Mesendoderm (in vitro differentiated cells): ENCODE measurements around the gene AP3B2.

ENCODE experiments used
- DNase-seq: peaks from one replicate; pipeline ENCODE4 v3.0.0; 2013
- H2AK5ac ChIP-seq: 2 replicates; pipeline ENCODE4 v1.6.1; 2013; ENCODE audit warnings: low read length, inconsistent platforms
- H2BK120ac ChIP-seq: 2 replicates; pipeline ENCODE4 v1.6.1; 2013; ENCODE audit warnings: low read depth, mild to moderate bottlenecking, low read length, moderate library complexity, mixed read lengths
- H2BK15ac ChIP-seq: replicated peaks from 2 replicates; pipeline ENCODE4 v1.6.1; 2013; ENCODE audit warnings: low read depth, mild to moderate bottlenecking, moderate library complexity
- H2BK5ac ChIP-seq: 2 replicates; pipeline ENCODE4 v1.6.1; 2013; ENCODE audit warnings: low read length, inconsistent platforms
- H3K18ac ChIP-seq: 2 replicates; pipeline ENCODE4 v1.6.1; 2013; ENCODE audit warnings: mild to moderate bottlenecking, low read length, mixed read lengths
- H3K23ac ChIP-seq: one replicate; pipeline ENCODE4 v1.6.1; 2013; ENCODE audit warnings: low read length
- H3K27ac ChIP-seq: 2 replicates; pipeline ENCODE4 v1.5.1; 2013; ENCODE audit warnings: low read depth, mild to moderate bottlenecking, inconsistent platforms, low read length, moderate library complexity
- H3K27me3 ChIP-seq: 2 replicates; pipeline ENCODE4 v1.6.1; 2013; ENCODE audit warnings: low read length, control low read depth, mild to moderate bottlenecking, inconsistent platforms; ENCODE audit not compliant: insufficient read depth, poor library complexity
- H3K36me3 ChIP-seq: 2 replicates; pipeline ENCODE4 v1.6.1; 2013; ENCODE audit warnings: low read length, inconsistent platforms; ENCODE audit not compliant: control insufficient read depth, insufficient read depth
- H3K4ac ChIP-seq: one replicate; pipeline ENCODE4 v1.6.1; 2013; ENCODE audit warnings: low read depth, mild to moderate bottlenecking, low read length, moderate library complexity
- H3K4me1 ChIP-seq: 2 replicates; pipeline ENCODE4 v1.6.1; 2013; ENCODE audit warnings: low read depth, low read length, inconsistent platforms; ENCODE audit not compliant: control insufficient read depth
- H3K4me2 ChIP-seq: 2 replicates; pipeline ENCODE4 v1.6.1; 2013; ENCODE audit warnings: low read length
- H3K4me3 ChIP-seq: 2 replicates; pipeline ENCODE4 v1.5.1; 2013; ENCODE audit warnings: mild to moderate bottlenecking, low read length
- H3K56ac ChIP-seq: one replicate; pipeline ENCODE4 v1.6.1; 2013; ENCODE audit warnings: low read length
- H3K79me1 ChIP-seq: 2 replicates; pipeline ENCODE4 v1.6.1; 2013; ENCODE audit warnings: low read length, inconsistent platforms
- H3K79me2 ChIP-seq: 2 replicates; pipeline ENCODE4 v1.6.1; 2013; ENCODE audit warnings: mild to moderate bottlenecking, low read length; ENCODE audit not compliant: control insufficient read depth, insufficient read depth
- H3K9ac ChIP-seq: 2 replicates; pipeline ENCODE4 v1.6.1; 2013; ENCODE audit warnings: low read length, inconsistent platforms
- H4K5ac ChIP-seq: one replicate; pipeline ENCODE4 v1.6.1; 2013; ENCODE audit warnings: low read length
- H4K8ac ChIP-seq: one replicate; pipeline ENCODE4 v1.6.1; 2013; ENCODE audit warnings: low read depth, mild to moderate bottlenecking, control low read depth, low read length, moderate library complexity
- WGBS: extraction: QIAGEN DNeasy Blood & Tissue Kit; methylation state at CpG from one replicate; pipeline ENCODE4 v1.1.7; 2013; ENCODE audit warnings: low lambda C conversion rate, missing lambda C conversion rate; ENCODE audit not compliant: insufficient coverage; ENCODE audit errors: extremely low coverage; 5-methylcytosine and 5-hydroxymethylcytosine counted together

Gene AP3B2

DNA sequence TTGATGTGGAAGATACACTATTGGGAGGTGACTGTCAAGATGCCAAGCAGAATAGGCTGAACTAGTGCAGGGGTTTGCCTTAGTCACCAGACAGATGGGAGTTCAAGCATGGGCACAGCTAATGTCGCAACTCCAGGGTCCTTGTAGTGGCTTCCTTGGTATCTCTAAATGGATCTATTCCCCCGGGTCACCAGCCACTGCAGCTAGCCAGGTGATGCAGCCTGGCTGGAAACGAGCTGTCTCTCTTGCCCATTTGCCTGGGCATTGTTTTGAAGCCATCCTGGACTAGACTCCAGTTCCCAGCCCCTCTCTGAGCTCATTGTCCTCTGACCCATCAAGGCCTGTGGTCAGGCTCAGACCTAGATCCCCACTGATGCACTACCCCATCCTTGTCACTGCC, 54.1 kb downstream of the AP3B2 start:
- H3K27me3 ChIP-seq = no peaks in the 10 kb centered on the region
- DNase-seq = no peak
- no peaks in the 10 kb centered on the region for H3K36me3 ChIP-seq
- H3K79me2 ChIP-seq = no peaks in the 10 kb centered on the region
- H3K4me1 ChIP-seq = no peaks in the 10 kb centered on the region
- no peak overlapping the region for H3K27ac ChIP-seq
- no peak overlapping the region for H3K4me2 ChIP-seq
- H3K9ac ChIP-seq = no peak overlapping the region
- no peak overlapping the region for H3K56ac ChIP-seq
- no peak overlapping the region for H4K8ac ChIP-seq
- no peak overlapping the region for H4K5ac ChIP-seq
- H3K79me1 ChIP-seq = no peaks in the 10 kb centered on the region
- no CpG with 5 or more reads among the region's 3 CpGs for WGBS
- H3K18ac ChIP-seq = no peak overlapping the region
- H2BK15ac ChIP-seq = no peak overlapping the region
- H2BK5ac ChIP-seq = no peak overlapping the region
- H3K23ac ChIP-seq = no peak overlapping the region
- H3K4me3 ChIP-seq = no peak overlapping the region
- H2BK120ac ChIP-seq = no peak overlapping the region
- no peak overlapping the region for H3K4ac ChIP-seq
- H2AK5ac ChIP-seq = no peak overlapping the region

DNA sequence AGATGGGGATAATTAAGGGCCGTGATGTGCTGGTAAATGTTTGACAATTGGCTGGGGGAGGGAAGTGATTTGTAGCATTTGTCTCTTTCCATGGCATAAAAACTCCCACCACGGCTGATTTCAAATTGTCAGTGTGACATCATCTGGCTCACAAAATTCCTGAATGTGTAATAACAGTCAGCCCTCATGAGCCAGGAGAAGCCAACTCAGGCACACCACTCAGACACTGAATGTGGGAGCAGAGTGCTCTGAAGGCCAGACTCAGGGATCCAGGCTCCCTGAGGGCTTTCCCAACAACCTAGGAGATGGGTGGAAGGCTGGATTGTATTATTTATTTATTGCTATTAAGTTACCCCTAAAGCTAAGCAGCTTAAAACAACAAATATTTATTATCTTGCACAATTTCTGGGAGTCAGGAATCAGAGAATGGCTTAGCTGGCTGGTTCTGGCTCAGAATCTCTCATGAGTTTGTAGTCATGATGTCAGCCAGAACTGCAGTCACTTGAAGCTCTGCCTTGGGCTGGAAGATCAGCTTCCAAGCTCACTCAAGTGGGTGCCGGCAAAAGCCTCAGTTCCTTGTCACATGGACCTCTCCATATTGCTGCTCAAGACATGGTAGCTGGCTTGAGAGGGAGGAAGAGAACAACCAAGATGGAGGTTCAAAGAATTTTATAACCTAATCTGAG, 56.0 kb downstream of the AP3B2 start:
- H2BK5ac ChIP-seq = no peak overlapping the region
- H3K79me1 ChIP-seq = no peaks in the 10 kb centered on the region
- DNase-seq = no peak
- no peak overlapping the region for H4K5ac ChIP-seq
- no peak overlapping the region for H3K9ac ChIP-seq
- no peak overlapping the region for H3K4ac ChIP-seq
- H3K4me3 ChIP-seq = no peak overlapping the region
- no peak overlapping the region for H3K4me2 ChIP-seq
- no CpG with 5 or more reads among the region's 3 CpGs for WGBS
- H3K18ac ChIP-seq = no peak overlapping the region
- H3K56ac ChIP-seq = no peak overlapping the region
- no peaks in the 10 kb centered on the region for H3K4me1 ChIP-seq
- no peak overlapping the region for H2AK5ac ChIP-seq
- H3K23ac ChIP-seq = no peak overlapping the region
- no peak overlapping the region for H3K27ac ChIP-seq
- no peak overlapping the region for H2BK120ac ChIP-seq
- H3K79me2 ChIP-seq = no peaks in the 10 kb centered on the region
- no peaks in the 10 kb centered on the region for H3K36me3 ChIP-seq
- no peak overlapping the region for H2BK15ac ChIP-seq
- no peak overlapping the region for H4K8ac ChIP-seq
- H3K27me3 ChIP-seq = peaks cover 4% of the 10 kb centered on the region

DNA sequence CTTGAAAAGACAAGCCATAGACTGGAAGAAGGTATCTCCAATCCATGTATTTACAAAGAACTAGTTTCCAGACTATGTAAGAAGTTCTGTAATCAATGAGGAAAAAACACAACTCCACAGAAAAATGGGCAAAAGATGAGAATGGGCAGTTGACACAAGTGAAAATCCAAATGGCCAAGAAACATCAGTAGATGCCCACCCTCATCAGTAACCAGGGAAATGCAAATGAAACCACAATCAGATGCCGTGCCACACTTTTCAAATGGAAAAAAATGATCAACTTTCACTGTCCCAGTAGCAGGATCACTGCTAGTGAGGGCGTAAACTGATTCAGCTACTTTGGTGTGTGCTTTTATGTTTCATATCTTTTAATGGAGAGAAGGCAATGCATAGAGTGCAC, 58.0 kb downstream of the AP3B2 start:
- no peaks in the 10 kb centered on the region for H3K79me1 ChIP-seq

DNA sequence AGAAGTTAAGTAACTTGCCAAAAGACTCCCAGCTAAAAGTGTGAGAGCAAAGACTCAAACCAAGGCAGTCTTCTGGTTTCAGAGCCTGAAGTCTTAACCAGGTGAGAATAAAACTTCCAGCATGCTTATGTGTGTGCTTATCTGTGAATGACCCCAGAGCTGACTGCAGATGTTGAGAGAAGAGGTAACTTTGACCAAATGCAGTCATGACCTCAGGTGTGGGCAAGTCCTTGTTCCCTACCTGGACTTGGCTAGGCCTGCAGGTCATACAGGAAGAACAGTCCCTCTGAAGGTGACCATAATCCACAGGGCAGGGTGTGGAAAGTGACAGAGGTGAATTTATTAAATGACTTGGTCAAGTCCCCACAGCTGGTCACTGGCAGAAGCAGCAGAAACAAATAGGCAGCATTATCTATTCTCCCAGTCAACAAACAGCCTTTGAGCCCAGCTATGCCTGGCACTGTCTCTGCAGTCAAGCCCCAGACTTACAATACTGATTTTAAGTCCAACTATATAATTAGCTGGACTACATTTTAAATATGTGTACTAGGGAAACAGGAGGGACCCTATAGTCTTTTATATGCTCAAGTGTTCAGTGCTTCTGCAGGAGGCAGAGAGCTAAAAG, 59.5 kb downstream of the AP3B2 start:
- Histone ChIP-seq H3K79me2 (no peaks in the 10 kb centered on the region), H3K56ac (no peak overlapping the region), H3K9ac (no peak overlapping the region), H3K79me1 (no peaks in the 10 kb centered on the region), H4K5ac (no peak overlapping the region), H3K27ac (no peak overlapping the region), H3K36me3 (no peaks in the 10 kb centered on the region), H3K18ac (no peak overlapping the region), H3K4me1 (no peaks in the 10 kb centered on the region), H2BK120ac (no peak overlapping the region), H4K8ac (no peak overlapping the region), H2AK5ac (no peak overlapping the region), H3K4ac (no peak overlapping the region), H3K23ac (no peak overlapping the region), H2BK5ac (no peak overlapping the region), H3K4me3 (no peak overlapping the region), H3K4me2 (no peak overlapping the region), H3K27me3 (peaks cover 24% of the 10 kb centered on the region), H2BK15ac (no peak overlapping the region)
- DNase-seq = no peak

More for the DNA sequence above, 58.0 kb downstream of the AP3B2 start:
- DNase-seq = no peak
- Histone ChIP-seq H3K56ac (no peak overlapping the region), H2AK5ac (no peak overlapping the region), H3K27ac (no peak overlapping the region), H3K79me2 (no peaks in the 10 kb centered on the region), H2BK120ac (no peak overlapping the region), H2BK15ac (no peak overlapping the region), H3K4ac (no peak overlapping the region), H3K36me3 (no peaks in the 10 kb centered on the region), H3K4me3 (no peak overlapping the region), H3K23ac (no peak overlapping the region), H3K4me2 (no peak overlapping the region), H3K27me3 (peaks cover 15% of the 10 kb centered on the region), H3K9ac (no peak overlapping the region), H3K4me1 (no peaks in the 10 kb centered on the region), H3K18ac (no peak overlapping the region), H4K8ac (no peak overlapping the region), H4K5ac (no peak overlapping the region), H2BK5ac (no peak overlapping the region)
- no CpG with 5 or more reads among the region's 2 CpGs for WGBS

DNA sequence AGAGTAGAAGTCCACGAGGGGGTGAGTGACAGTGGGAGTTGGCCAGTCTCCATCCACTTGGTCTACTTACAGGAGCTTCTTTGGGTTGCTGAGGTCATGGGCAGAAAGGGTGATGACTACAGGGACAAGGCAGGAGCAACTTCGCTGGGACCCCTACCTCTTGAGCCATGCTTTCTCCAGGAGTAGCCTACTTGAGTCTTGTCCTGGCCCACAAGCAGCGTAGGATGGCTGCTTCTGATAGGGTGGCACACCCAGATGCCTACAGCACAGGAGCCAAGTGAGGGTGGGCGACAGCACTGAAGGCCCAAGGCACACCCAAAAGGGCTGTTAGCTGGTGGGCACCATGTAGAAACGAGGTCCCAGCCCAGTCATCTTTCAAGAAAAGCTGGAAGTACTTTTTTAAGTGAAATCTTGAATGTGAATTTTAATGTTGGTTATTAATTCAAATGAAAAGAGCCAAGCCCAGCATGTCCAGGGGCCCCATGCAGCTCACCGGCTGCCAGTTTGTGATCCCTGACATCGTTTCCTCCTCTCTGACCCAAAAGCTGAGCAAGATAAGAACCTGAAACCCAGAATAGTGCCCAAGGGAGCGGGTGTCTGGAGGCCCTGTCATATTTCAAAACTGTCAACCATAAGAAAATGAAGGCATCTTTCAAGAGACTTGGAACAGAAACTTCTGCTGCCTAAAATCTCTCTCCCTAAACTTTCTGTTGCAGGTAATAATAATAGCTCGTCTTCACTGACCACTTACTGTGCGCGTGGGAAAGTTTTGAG, 60.3 kb downstream of the AP3B2 start:
- Histone ChIP-seq H3K18ac (no peak overlapping the region), H2BK15ac (no peak overlapping the region), H3K56ac (no peak overlapping the region), H3K27me3 (peaks cover 24% of the 10 kb centered on the region), H4K5ac (no peak overlapping the region), H3K9ac (no peak overlapping the region), H3K4me1 (no peaks in the 10 kb centered on the region), H3K79me2 (no peaks in the 10 kb centered on the region), H3K4me2 (no peak overlapping the region), H4K8ac (no peak overlapping the region), H3K36me3 (no peaks in the 10 kb centered on the region), H3K4me3 (no peak overlapping the region), H3K4ac (no peak overlapping the region), H2BK120ac (no peak overlapping the region), H2BK5ac (no peak overlapping the region), H3K79me1 (no peaks in the 10 kb centered on the region), H3K23ac (no peak overlapping the region), H3K27ac (no peak overlapping the region), H2AK5ac (no peak overlapping the region)
- DNase-seq = no peak
- WGBS = no CpG with 5 or more reads among the region's 11 CpGs
